ENCODE measurements around the gene ENPP7. TPM values are rescaled to one million over a fixed set of nuclear protein-coding genes. Genes with fewer than 3 reads are reported as not detected.

ENPP7 gene
- total RNA-seq, 1 experiment from 2014 or later: not detected

GRCh38 chr17:79777894-79778503 lies 47.3 kb downstream of the ENPP7 start, which contains the start of gene CBX2:
Gene CBX2, plus strand, starts transcription at chr17:79778148. Its CDS starts 88 bp downstream, at chr17:79778236.
- peak; percentile 21 for DNase-seq (ENCODE audit: low spot score)

DNA sequence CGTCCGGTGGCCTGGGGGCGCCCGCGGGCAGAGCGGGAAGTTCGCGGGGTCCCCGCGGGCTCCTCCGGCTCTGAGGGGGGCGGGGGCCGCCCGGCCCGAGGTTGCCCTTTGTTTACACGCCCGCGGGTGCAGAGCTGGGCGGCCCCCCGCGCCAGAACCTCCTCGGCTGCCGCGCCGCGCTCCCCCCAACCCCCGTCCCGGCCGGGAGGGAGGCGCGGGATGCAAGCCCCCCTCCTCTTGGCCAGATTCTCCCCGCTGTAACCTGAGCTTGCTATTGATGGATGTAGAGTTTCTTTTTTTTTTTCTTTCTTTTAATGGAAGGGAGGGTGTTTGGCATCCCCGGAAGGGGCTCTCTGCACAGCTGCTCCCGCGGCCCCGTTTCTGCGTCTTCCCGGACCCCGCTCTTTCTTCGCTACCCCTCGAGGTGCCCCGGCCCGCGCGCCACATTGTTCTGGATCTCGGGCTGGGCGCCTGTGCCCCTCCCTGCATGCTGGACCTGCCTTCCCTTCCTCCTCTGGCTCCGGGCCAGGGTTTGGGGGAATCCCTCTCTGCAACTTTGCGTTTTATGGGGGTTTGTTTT lies 47.9 kb downstream of the ENPP7 start:
- peak; percentile 14 for DNase-seq (ENCODE audit: low spot score)

DNA sequence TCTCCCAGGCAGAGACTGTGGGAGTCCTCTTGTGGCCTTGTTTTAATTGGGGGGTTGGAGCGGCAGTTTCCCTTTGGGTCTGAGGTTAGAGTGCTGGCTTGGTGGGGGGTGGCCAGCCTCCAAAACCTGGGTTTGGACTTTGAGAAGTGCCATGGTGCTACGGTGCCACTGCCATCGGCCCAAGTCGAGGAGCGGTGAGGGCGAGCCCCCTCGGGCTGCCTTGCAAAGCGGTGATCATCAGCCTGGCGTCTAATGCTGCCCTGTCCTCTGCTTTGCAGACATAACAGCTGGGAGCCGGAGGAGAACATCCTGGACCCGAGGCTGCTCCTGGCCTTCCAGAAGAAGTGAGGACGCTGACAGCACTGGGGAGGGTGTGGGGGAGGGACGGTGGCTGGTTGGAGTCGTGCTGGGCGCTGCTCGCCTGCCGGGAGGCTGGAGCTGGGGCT lies 48.4 kb downstream of the ENPP7 start:
- no peak for DNase-seq (ENCODE audit: low spot score)

GRCh38 chr17:79779661-79780365 lies 49.1 kb downstream of the ENPP7 start:
- no peak for DNase-seq (ENCODE audit: low spot score)

DNA sequence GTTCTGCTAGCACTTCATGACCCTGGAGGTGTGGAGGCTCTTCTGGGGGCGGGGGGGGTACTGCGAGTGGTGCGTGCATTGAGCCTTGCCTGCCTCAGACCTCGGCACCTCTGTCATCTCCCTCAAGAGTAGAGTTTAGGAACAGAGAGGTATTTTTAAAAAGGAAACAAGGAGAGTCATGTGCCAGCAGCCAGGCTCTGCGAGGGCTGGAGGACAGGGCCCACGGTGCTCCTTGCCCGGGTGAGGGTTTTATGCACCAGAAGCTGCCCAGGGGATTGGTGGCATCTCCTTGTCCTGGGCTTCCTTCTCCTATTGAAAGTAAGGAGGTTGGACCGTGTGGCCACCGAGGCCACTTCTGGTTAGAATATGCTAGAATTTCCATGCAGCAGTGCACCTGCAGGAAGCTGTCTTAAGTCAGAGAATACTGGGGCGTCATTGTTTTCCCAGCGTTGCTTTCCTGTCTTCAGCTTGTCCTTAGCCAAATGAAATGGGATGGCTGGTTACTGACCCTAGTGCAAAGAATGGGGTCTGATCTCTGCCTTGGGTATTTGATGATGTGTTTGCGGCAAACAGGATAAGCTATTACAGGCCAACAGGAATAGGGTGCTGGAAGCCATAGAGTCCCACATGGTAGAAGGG lies 50.4 kb downstream of the ENPP7 start:
- no peak for DNase-seq (ENCODE audit: low spot score)

DNA sequence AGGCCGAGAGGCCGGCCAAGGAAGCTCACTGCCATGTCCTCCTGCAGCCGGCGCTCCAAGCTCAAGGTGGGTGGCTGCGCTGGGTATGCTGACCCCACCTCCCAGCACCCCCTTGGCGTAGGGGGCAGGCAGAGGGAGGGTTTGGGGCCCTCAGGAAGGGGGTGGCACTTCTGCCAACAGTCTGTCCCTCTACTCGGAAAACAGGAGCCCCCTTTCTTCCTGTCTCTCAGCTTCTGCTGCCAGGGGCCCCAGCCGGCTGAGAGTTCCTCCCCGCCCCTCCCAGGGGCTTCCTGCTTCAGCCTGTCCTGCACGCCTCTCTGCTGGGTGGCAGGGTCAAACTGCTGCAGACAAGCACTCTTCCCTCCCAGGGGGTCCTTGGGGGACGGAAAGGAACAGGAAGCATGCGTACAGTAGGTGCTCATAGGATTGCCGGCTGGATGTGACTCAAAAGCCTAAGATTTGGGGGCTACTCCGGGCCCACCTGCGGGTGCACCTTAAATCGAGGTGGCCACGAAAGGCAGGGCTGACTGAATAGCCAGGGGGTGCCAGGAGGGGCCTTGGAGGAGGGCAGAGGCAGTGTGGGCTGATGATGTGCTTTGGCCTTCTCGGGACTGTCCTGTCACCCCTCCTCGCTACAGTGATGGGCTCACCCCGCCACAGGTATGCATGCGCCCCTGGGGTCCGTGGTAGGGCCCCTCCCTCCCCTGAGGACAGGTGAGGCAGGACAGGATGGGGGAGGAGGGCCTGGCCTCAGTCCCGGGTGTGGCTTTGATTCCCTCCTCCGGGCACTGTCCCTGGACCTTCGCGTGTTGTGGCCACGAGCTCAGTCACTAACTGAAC lies 51.2 kb downstream of the ENPP7 start:
- DNase-seq (ENCODE audit: low spot score): no peak

- DNase-seq (ENCODE audit: low spot score): no peak
Observed at GRCh38 chr17:79783891-79784290, 53.1 kb downstream of the ENPP7 start.

- DNase-seq (ENCODE audit: low spot score): no peak
Observed at GRCh38 chr17:79784353-79785016, 53.7 kb downstream of the ENPP7 start.

DNA sequence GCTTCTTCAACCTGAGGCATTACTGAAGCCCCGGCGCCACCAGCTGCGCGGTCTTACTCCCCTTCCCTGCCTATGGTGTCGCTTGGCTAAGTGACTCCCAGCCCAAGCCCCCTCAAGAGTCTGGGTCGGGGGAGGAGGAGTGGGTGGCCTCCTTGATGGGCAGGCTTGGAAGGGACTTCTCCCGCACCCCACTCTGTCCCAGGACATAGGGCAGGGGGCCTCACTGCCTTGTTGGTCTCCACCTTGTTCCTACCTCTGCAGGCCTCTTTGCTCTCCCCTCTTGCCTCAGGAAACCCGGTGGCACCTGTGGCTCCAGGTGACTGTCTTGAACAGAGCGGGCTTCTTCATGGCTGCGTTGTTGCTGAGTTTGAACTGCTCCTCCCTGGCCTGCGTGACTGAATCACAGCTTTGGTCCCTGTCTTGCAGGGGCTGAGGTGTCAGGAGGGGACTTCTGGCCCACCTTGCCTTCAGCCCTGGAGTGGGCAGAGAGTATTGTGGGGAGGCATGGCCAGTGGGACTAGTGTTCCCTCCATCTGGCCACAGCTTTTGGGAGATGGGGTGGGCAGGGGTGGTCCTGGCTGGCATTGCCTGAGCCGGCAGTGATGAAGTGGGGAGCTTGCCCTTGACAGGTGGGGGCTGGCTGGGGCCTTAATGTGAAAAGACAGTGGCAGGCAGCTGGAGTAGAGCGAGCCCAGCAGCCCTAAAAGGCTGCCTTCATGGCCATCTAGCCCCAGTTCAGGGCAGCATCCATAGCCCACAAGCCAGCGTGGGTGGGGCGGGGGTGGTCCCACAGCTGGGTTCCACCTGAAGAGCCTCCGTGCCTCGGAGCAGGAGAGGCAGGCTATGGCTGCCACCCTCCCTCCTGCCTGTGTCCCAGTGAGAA lies 54.5 kb downstream of the ENPP7 start:
- no peak for DNase-seq (ENCODE audit: low spot score)

GRCh38 chr17:79785900-79786810 lies 55.4 kb downstream of the ENPP7 start:
- DNase-seq (ENCODE audit: low spot score): peak; percentile 15

DNA sequence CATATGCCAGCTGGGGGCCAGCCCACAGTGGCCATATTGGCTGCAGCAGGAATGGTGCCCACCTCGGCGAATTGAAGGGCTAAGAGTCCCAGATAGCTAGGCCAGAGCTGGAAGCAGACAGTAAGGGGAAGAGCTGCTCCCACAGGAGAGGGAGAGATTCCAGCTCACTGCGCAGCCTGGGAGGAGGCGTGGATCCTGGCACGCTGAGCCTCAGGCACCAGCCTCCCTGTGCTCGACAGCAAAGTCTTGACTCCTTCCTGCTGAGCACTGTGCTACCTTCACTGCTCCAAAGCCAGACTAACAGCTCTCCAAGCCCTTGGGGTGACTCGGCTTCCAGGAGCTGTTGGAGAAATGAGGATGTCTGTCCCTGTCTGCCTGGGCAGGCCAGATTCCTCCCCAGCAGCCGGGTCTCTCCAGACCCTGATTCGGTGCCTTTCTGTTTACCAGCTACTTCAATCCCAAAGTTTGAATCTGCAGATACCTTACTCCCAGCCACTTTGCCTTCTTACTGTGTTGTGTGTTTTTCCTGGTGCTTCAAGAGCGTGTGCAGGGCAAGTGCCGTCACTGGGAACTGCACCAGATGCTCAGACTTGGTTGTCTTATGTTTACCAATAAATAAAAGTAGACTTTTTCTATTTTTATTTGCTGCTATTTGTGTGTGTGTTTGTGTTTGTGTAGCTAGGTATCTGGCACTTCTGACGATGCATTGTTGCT lies 56.3 kb downstream of the ENPP7 start:
- DNase-seq (ENCODE audit: low spot score): no peak

DNA sequence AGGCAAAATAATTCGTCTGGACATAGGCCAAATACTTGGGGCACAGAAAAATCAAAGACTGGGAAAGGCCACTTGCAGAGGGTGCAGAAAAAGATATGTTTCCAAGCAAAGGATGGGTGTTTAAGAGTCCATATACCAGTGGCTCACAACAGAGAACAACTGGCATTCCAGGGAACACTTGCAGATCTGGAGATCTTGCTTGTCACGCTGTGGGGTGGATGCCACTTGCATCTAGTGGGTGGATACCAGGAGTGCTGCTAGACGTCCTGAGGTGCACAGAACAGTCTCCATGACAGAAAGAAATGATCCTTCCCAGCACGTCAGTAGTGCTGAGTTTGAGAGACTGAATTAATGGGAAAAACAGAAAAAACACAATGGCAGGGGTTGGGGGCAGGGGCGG lies 57.7 kb downstream of the ENPP7 start:
- no peak for DNase-seq (ENCODE audit: low spot score)

DNA sequence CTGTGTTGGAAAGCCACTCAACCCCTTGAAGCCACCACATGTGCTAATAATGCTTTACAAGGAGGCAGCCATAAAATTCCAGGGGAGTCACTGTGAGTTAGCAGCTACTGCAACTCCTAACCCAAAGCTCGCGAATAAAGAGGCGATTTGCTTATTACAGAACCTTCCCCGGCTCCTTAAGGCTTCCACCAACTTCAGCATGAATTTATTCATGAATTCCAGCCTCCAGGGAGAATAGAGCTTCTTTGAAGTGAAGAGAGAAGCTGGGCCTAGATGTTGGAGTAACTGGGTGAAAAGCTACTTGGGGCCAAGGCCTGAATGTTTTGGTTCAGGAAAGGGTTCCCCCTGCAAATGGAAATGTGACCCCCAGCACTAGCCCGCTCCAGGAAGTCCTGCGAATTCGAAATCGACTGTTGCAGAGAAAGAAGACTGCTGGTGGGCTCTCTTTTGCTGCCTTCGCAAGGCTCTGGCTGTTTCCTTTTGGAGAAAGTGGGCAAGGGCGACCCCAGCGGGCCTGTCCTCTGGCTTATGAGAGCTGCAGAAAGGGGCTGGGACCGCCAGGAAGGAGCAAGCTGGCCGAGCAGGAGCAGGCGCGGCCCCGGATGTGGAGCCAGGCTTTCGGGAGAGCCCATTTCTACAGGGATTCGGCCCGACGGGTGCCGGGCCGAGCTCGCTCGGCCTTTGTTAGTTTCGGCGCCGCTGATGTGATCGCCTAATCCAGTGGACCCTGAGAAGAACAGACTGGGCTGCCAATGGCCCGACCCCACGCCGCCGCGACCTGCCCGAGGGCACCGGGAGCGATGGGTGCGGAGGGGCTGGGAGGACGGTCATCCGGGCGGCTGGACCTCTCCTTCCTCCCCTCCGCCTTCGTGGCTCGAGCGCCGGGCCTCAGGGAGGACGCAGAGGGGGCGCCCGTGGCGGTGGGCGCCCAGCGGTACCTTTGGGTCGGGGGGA lies 58.5 kb downstream of the ENPP7 start:
- no peak for DNase-seq (ENCODE audit: low spot score)

DNA sequence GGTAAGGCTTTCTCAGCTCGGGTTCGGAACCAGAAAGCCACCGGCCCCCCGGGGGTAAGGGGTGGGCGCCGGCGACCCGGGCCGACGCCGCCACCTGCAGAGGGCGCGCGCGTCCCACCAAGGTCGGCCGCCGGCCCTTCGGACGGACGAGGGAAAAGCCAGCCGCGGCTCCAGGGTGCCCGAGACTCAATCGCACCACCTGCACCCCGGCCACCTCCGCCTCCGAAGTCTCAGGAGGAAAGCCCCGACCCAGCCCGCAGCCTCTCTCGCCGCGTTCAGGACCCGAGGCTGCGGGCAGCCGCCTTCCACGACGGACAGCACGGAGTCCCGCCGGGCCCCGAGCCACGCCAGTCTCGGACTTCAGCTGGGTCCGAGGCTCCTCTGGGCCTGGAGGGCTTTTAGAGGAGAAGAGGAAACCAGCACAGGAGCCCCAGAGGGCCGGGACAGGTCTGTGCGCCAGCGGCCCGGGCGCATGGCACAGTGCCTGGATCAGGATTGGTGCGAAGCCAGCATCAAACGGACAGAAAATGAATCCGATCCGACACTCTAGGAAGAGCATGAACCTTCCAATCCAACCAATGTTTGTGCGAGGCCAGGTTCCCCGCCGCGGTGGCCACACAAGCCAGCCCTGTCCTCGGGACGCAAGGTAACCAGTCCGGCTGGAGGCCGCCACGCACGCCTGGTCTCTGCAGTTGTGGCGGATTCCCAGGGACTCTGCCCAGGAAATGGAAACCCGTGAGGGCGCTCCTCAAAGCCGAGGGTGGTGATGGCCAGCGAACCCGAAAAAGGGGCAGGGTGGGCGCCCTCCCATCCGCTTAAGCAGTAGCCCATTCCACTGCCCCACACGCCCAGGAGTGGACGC lies 59.4 kb downstream of the ENPP7 start:
- no peak for DNase-seq (ENCODE audit: low spot score)

GRCh38 chr17:79790805-79791734 lies 60.3 kb downstream of the ENPP7 start:
- DNase-seq (ENCODE audit: low spot score): no peak
